Prostate gland (tissue), 2 donors: ENCODE data around the gene G6PD.

Experiments
- CTCF ChIP-seq, 4 experiments: fragments of 200-600 bp in 2 of 4; fragments of 450-650 bp in 2 of 4; sonication (generic) in 2 of 4; IDR thresholded peaks; 1 replicate in 3 of 4; 2 replicates in 1 of 4; pipeline ENCODE4 v1.5.1; 2016 to 2019; ENCODE audit warnings: antibody characterized with exemption in 4 of 4, mild to moderate bottlenecking in 2 of 4, moderate library complexity in 2 of 4
- POLR2AphosphoS5 ChIP-seq: sonication (generic); formaldehyde crosslinking; IDR thresholded peaks from one replicate; pipeline ENCODE4 v1.6.1; 2017; ENCODE audit warnings: antibody characterized with exemption

GRCh38 chrX:154506483-154507332, 39.9 kb downstream of the G6PD start:
- TF ChIP-seq CTCF (IDR thresholded peaks at IDR 0.05), result no peak
- no peak for TF ChIP-seq POLR2AphosphoS5
